HG03469 (cell line): ENCODE measurements around the gene RRH.
"Not testable (repeated sequence)": the region's sequence is repeated elsewhere in the genome, so short reads cannot be mapped to it uniquely, and the experiment has no call there.

Experiments used
- ATAC-seq: cut with Tn5 transposase; IDR thresholded peaks from one replicate; pipeline ENCODE4 v1.9.1; 2021; ENCODE audit warnings: mild to moderate bottlenecking, moderate library complexity, moderate number of reproducible peaks; ENCODE audit not compliant: unreplicated experiment

Gene RRH, protein sequence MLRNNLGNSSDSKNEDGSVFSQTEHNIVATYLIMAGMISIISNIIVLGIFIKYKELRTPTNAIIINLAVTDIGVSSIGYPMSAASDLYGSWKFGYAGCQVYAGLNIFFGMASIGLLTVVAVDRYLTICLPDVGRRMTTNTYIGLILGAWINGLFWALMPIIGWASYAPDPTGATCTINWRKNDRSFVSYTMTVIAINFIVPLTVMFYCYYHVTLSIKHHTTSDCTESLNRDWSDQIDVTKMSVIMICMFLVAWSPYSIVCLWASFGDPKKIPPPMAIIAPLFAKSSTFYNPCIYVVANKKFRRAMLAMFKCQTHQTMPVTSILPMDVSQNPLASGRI

GRCh38 chr4:109827672-109828071, at the start of gene RRH:
Gene RRH, plus strand, starts transcription at chr4:109827972. Its CDS starts 56 bp downstream, at chr4:109828028.
- no peak for ATAC-seq

- not testable (repeated sequence) for ATAC-seq
Observed at GRCh38 chr4:109782092-109782491, 45.7 kb upstream of the RRH start.

DNA sequence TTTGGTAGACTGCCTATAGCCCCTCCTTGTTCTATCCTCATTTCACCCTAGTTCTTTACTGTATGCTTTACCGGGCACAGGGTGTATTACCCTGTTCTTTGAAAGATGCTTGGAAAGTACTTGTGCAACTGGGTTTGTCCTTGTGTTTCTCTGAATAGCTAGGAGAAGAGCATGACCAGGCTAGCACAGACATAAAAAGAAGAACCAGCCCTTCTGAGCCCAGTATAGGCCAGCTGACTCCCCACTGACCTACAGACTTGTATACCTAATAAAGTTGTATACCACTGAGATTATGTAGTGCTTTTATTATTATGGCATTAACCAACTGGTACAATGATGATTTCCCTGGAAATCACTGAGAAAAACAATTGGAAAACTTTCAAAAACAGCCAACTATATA, 40.9 kb upstream of the RRH start:
- ATAC-seq = no peak

DNA sequence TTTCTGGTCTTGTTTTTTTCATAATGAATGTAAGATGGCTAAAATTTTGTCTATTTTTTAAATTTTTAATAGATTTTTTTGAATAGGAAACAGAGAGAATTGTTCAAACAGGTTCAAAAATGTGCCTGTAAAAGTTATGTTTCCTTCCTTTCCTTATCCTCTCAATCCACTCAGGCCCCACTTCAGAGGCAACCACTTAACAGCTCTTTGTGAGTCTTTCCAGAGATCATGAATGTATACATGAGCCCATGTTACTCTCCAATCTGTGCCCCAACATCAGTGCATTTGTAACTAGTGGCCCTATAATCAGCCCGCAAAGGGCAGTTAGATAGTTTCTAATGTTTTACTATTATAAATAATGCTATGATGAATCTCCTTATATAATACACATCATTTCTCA, 40.0 kb upstream of the RRH start:
- no peak for ATAC-seq

DNA sequence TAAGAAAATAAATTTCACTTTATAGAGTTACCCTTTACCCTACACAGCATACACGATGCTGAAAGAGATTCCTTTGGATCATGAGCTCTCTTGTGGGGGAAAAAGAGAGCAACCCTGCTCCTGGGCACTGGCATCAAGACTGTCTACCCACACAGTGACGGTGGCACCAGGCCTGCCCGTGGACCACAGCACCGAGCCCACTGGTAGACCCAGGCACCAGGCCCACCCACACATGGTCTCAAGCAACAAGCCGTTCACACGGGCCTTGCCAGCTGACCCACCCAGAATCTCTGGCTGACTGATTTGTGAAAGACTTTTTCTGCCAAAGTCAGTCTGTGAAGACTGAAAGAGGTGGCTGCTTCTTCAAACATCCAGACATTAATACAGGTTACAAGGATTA, 32.7 kb upstream of the RRH start:
- ATAC-seq = no peak

DNA sequence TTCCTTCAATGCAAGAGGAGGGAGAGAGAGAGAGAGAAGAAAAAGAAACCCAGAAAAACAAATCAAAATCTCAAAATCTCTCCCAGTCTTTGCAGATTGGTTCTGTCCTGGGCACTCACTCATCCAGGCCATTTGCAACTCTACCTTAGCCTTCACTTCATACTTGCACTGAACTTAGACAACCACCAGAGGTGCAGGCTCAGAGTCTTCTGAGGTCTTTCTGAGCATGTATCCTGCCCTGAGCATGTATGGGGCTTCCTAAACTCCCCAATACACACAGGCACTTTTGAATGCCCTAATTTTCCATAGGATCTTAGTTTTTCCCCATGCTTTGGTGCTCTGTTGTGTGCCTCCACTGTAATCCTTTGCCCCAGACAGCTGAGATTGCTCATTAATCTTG, 28.9 kb upstream of the RRH start:
- no peak for ATAC-seq

DNA sequence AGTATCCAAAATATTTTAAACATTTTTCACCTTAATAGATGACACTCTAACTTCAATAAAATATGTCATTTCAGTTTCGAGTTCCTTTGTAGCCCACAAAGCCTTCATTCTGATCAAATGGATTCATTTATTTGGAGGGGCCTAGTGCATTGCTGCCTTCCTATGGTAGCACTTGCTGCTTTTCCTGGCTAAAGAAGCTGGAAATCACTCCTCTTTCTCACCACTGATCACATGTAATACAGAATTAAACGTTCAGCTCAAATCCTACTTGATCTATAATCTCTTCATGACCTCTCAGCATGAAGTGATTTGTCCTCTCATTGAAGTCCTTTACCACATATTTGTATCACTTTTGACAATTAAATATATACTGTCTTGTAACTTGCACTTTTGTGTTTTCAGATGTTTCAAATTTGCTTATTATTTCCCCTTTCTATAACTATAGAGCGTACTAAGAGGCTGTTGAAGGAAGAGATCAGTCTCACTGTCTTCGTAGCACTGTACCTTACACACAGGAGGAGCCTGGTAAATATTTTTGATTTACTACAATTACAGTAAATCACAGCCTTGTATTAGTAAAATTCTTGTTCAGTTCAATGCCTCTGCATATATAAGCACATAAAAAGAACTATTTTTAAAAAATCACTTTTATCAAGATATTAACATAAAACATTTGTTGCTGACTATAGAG, 26.5 kb upstream of the RRH start:
- ATAC-seq = no peak

- ATAC-seq = no peak
Observed at GRCh38 chr4:109801895-109802319, 25.9 kb upstream of the RRH start, which contains the start of gene CFI. Gene CFI, minus strand, starts transcription at chr4:109801999. Its CDS starts 28 bp downstream, at chr4:109801971.

DNA sequence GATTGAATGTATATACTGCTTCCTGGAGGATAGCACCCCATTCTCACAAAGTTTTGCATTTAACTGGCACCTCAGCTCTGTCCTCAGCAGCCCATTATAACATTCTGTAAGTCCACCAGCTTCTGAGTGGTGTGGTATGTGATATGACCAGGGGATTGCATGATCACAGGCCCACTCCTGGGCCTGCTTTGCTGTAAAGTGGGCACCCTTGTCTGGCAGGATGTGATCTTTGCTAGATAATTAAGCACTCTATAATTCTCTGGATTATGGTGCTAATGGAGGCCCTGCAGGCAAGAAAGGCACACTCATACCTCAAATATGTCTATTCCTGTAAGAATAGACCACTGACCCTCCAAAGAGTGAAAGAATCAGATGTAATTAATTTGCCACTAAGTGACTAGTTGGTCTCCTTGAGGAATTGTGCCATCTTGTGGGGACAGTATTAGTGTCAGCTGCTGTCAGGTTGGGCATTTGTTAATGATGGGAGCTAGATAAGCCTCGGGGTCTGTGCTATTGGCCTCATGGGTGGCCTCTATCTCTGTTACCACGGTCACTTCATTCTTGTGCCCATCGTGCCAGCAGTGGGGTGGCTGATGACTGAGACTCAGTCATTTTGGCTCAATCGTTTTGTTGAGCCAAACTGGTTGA, 23.7 kb upstream of the RRH start:
- no peak for ATAC-seq

- ATAC-seq = no peak
Observed at GRCh38 chr4:109809655-109810054, 18.1 kb upstream of the RRH start.

- no peak for ATAC-seq
Observed at GRCh38 chr4:109810552-109811387, 17.0 kb upstream of the RRH start.

DNA sequence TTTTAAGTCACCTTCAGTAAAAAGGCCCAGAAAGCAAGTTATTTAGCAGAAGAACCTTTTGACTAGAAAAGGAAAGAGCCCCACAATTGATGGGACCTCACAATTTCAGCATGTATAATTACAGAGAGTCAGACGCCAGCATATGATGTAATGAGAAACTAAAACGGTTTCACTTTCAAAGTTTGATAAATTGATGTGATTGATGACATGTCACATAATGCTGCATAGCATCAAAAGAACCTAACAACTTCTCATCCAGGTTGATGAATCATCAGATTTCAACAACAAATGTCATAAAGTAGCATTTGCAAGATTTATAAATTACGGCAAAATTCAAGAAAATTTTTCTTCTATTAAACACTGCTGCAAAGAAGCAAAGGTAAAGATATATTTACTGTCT, 16.1 kb upstream of the RRH start:
- no peak for ATAC-seq

DNA sequence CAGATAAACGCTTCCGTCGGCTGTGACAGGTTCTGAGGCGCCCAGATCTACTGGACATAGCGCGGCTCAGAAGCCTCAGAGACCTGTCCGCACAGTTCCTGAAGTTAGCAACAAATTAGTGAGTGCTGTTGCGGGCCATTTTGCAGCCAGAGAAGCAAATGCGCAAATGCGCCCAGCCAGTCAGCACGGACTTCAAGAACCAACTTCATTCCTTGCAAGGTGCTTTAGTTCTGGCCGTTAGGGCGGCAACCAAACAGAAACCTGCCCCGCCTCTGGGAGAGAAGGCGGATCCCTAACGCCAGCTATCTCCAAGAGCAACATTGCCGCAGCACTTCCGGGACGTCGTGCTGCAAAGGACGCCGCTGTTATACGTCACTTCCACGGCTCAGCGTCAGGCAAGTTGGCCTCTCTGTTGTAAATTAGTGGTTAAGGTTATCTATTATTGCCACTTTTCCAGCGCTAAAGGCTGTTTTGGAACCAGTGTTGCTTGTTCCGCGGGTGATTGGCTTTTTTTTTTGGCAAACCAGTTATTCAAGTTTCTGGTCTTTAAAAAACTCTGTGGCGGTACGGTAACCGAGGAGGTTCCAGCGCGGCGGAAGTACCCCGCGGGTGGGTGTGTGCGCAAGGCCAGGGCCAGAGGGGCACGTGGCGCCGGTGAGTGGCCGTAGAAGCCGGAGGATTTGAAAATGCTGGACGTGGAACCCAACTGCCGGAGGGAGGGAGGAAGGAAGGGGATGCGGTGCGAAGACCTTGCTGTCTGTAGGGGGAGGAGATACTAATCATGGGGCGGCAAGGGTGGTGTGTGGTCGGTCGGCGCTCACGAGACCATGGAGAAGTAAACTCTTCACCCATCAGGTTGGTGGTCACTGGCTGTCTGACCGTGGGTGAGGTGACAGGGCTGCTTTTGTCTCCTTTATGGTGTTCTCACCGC, 12.4 kb upstream of the RRH start, which contains the start of gene GAR1:
TSS of gene GAR1 (plus strand) at position 612 of the 931 bp plus-strand sequence. CDS start 403 bp downstream, outside the sequence.
- ATAC-seq = peak; percentile 99

- ATAC-seq = no peak
Observed at GRCh38 chr4:109816082-109816442, 11.7 kb upstream of the RRH start.

DNA sequence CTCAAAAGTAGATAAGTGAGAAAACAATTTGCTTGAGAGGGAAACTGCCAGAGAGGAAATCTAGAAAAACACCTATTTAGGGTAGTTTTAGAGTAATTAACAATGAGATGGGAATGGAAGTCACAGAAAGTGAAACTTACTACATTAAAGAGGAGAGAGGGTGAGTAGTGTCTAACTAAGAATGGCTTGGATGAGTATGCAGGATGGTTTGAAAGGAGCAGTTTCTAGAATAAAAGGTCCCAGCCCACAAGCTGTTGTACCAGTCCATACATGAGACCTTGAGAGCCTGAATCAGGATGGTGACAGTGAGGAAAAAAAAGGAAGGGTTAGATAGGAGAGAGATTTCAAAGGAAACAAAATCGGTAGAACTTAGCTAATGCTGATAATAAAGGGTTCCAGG, 10.9 kb upstream of the RRH start:
- ATAC-seq = no peak

- ATAC-seq = no peak
Observed at GRCh38 chr4:109818268-109818667, 9.5 kb upstream of the RRH start.

DNA sequence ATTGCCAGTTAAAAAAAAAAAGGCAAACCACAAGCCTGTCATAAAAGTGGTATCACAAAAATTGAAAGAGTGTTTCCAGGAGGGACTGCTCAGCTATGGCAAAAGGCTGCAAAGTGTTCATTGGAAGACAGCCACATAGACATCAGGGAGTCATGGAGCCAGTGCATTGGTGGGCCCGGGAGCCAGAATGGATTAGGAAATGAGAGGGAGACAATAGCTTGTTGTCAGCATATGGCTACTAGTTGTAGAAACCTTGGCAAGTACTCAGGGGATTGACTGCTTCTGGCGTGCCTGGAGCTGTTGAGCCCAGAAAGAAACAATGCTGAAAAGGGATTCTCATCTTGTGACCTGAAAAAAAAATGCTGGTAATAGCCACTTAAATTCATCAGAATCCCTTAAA, 7.2 kb upstream of the RRH start:
- ATAC-seq = no peak

- ATAC-seq = no peak
Observed at GRCh38 chr4:109821185-109821584, 6.6 kb upstream of the RRH start.

DNA sequence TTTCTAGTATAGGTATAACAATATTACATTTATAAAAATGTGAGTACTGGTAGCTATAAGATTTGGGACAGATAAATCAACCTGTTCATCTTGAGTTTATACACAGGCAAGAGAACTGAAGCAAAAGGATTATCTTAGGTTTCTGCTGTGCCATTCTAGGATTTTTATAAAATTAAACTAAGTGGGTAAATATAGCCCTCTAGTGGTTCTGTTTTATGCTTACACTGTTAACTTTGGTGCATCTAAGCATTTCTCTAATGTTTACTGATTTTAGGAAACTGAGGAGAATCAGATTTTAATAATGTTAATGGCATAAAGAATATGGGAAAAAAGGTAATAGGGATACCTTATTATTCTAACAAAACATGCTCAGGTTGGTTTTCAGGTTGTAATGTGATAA, 1.1 kb upstream of the RRH start:
- no peak for ATAC-seq

DNA sequence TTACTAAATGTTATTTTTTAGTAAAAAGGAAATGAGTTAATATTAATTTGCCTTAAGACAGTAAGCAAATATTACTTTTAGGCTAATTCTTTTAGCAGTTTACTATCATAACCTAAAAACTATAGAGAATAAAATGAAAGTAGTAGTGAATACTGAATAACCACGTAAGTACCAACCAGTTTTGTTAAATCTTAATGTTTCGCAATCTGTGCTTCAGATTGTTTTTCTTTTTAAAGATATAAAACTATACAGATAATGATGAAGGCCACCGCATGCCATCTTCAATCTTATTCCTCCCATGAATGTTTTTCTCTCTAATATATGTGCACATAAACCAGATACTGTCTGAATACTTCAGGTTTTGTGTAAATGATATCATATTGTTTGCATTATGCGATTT, 6.0 kb downstream of the RRH start:
- ATAC-seq = no peak
